Neural crest cell (in vitro differentiated cells): ENCODE results near the gene ST14. TPM values are rescaled to one million over a fixed set of nuclear protein-coding genes. Genes with fewer than 3 reads are reported as not detected.
"Not testable (repeated sequence)": the region's sequence is repeated elsewhere in the genome, so short reads cannot be mapped to it uniquely, and the experiment has no call there.

Experiments used
- DNase-seq: peaks from one replicate; pipeline ENCODE4 v3.0.0; 2021; ENCODE audit warnings: low read depth, mixed read lengths, low spot score
- H3K27ac Mint-ChIP-seq: one replicate; pipeline ENCODE4 v1.8.0; 2021; ENCODE audit warnings: mild to moderate bottlenecking, mixed read lengths; ENCODE audit not compliant: unreplicated experiment
- H3K27me3 Mint-ChIP-seq: 2 replicates; pipeline ENCODE4 v1.8.0; 2021; ENCODE audit warnings: low read depth, mild to moderate bottlenecking, mixed read lengths
- H3K36me3 Mint-ChIP-seq: 2 replicates; pipeline ENCODE4 v1.8.0; 2021; ENCODE audit warnings: low read depth, mild to moderate bottlenecking, mixed read lengths
- H3K4me1 Mint-ChIP-seq: 2 replicates; pipeline ENCODE4 v1.8.0; 2021; ENCODE audit warnings: mixed read lengths
- H3K4me3 Mint-ChIP-seq: one replicate; pipeline ENCODE4 v1.8.0; 2021; ENCODE audit warnings: mild to moderate bottlenecking, mixed read lengths
- H3K9me3 Mint-ChIP-seq: 2 replicates; pipeline ENCODE4 v1.8.0; 2021; ENCODE audit warnings: mixed read lengths
- total RNA-seq: library from RNA; stranded (reverse); gene quantifications from 2 replicates; pipeline ENCODE4 v1.2.1, GENCODE V29; 2021
- TF ChIP-seq, protein P1 (sequence below): fragments of 200-600 bp; sonication (generic); conservative IDR thresholded peaks from 2 replicates; pipeline ENCODE4 v1.5.0; 2021; ENCODE audit warnings: antibody characterized with exemption, mild to moderate bottlenecking

ST14 gene
- total RNA-seq, 1 donor from 2014 or later, result 0.12 TPM

DNA sequence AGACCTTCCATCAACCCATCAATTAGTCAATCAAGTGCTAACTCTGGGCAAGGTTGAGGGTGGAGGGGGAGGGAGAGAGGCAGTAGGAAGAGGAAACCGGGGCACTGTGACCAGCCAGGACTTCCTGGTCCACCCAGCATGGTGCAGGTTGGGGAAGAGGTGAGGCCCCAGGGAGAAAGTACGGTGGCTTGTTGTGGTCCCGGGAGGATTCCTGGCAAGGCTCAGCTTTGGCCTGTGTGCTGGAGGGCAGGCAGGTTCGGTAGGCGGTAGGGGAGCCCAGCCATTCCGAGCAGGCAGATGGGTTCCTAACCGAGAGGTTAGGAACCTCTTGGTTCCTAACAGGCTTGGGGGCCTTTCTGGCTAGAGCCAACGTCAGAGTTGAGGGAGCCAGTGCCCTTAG lies 10.8 kb downstream of the ST14 start:
- TF ChIP-seq, protein P1, sequence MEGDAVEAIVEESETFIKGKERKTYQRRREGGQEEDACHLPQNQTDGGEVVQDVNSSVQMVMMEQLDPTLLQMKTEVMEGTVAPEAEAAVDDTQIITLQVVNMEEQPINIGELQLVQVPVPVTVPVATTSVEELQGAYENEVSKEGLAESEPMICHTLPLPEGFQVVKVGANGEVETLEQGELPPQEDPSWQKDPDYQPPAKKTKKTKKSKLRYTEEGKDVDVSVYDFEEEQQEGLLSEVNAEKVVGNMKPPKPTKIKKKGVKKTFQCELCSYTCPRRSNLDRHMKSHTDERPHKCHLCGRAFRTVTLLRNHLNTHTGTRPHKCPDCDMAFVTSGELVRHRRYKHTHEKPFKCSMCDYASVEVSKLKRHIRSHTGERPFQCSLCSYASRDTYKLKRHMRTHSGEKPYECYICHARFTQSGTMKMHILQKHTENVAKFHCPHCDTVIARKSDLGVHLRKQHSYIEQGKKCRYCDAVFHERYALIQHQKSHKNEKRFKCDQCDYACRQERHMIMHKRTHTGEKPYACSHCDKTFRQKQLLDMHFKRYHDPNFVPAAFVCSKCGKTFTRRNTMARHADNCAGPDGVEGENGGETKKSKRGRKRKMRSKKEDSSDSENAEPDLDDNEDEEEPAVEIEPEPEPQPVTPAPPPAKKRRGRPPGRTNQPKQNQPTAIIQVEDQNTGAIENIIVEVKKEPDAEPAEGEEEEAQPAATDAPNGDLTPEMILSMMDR, result no peak
- H3K27me3 Mint-ChIP-seq, result peaks cover 11% of the 10 kb centered on the region
- H3K27ac Mint-ChIP-seq, result no peak overlapping the region
- DNase-seq, result no peak
- no peak overlapping the region for H3K4me3 Mint-ChIP-seq
- no peaks in the 10 kb centered on the region for H3K36me3 Mint-ChIP-seq
- no peaks in the 10 kb centered on the region for H3K9me3 Mint-ChIP-seq
- no peaks in the 10 kb centered on the region for H3K4me1 Mint-ChIP-seq

DNA sequence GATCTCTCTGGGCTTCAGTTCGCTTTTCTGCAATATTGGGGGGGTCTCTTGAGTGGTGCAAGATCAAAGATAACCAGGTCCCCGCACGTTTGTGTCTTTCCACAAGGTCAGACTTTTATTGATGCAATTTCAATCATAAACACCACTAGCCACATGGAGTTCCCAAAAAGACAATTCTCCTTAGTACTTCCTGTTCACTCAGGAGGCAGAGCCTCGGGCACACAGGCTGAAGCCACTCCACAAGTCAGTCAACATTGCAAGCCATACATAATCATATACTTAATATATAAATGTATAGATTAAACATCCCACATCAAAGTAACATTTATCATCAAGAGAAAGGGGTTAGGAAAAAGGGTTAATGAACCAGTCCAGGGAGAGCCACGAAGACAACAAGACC lies 12.0 kb downstream of the ST14 start:
- no peaks in the 10 kb centered on the region for H3K4me1 Mint-ChIP-seq
- TF ChIP-seq, protein P1, result no peak
- no peak overlapping the region for H3K27ac Mint-ChIP-seq
- H3K36me3 Mint-ChIP-seq, result no peaks in the 10 kb centered on the region
- H3K9me3 Mint-ChIP-seq, result no peaks in the 10 kb centered on the region
- peaks cover 4% of the 10 kb centered on the region for H3K27me3 Mint-ChIP-seq
- no peak overlapping the region for H3K4me3 Mint-ChIP-seq
- DNase-seq, result no peak

DNA sequence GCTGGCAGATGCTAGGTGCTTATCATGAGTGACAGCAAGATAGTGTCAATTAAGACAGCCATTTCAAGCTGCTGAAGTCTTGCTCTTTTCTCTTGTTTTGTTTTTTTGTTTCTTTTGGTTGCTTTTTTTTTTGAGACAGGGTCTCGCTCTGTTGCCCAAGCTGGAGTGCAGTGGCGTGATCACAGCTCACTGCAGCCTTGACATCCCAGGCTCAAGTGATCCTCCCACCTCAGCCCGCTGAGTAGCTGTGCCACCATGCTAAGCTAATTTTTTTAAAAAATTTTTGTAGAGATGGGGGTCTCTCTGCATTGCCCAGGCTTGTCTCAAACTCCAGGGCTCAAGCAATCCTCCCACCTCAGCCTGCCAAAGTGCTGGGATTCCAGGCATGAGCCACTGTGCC lies 12.4 kb downstream of the ST14 start:
- not testable (repeated sequence) for H3K4me3 Mint-ChIP-seq, H3K36me3 Mint-ChIP-seq, H3K4me1 Mint-ChIP-seq, H3K27me3 Mint-ChIP-seq, H3K9me3 Mint-ChIP-seq, H3K27ac Mint-ChIP-seq, DNase-seq

DNA sequence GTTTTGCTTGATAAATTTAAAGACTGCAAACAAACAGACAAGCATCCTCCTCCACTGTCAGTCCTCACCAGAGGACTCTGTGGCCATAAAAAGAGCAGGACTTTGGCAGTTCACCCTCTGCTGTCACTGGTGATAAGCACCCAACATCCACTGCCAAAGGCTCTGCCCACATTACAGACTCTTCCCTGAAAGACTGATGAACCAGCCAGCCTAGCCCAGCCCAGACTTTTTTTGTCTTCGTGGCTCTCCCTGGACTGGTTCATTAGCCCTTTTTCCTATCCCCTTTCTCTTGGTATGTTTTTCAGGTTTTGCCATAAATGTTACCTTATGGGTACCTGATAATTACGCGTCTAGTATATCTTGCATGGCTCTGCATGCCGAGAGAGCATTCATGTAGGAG lies 15.1 kb downstream of the ST14 start:
- no peaks in the 10 kb centered on the region for H3K36me3 Mint-ChIP-seq
- H3K4me3 Mint-ChIP-seq, result no peak overlapping the region
- no peaks in the 10 kb centered on the region for H3K4me1 Mint-ChIP-seq
- H3K9me3 Mint-ChIP-seq, result no peaks in the 10 kb centered on the region
- H3K27me3 Mint-ChIP-seq, result no peaks in the 10 kb centered on the region
- DNase-seq, result no peak
- H3K27ac Mint-ChIP-seq, result no peak overlapping the region
- TF ChIP-seq, protein P1, result no peak

DNA sequence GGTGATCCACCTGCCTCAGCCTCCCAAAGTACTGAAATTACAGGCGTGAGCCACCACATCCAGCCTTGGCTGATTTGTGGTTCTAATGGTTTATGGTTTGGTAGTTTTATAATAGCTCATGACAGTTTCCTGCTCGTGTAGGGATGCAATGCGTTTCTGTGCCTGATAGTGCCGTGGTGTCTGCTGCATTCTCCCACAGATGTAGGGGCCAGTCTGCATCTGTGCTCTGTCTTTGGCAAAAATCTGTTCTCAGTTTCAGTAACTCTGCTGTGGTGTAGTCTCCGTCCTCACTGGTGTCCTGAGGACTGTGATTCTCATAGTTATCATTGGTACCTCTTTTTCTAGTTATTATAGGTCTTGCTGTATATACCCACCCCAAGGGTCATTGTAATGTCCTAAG lies 16.3 kb downstream of the ST14 start:
- no peak for DNase-seq
- H3K36me3 Mint-ChIP-seq, result no peaks in the 10 kb centered on the region
- TF ChIP-seq, protein P1, result no peak
- no peak overlapping the region for H3K4me3 Mint-ChIP-seq
- peaks cover 7% of the 10 kb centered on the region for H3K4me1 Mint-ChIP-seq
- no peaks in the 10 kb centered on the region for H3K9me3 Mint-ChIP-seq
- H3K27me3 Mint-ChIP-seq, result no peaks in the 10 kb centered on the region
- peak overlapping the region; percentile 88 for H3K27ac Mint-ChIP-seq

DNA sequence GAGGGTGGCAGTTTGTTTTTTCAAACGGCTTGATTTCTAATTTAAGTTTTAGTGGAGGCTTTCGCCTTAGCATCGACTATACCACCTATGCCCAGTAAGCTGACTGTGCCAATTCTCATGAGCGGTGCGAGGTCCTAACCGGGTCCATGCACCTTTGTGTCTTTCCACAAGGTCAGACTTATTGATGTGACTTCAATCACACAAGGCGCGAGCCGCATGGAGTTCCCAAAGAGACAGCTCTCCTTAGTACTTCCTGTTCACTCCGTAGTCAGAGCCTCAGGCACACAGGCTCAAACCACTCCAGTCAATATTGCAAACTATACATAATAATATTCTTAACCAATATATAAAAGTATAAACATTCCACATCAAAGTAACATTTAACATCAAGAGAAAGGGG lies 18.2 kb downstream of the ST14 start:
- peaks cover 7% of the 10 kb centered on the region for H3K4me1 Mint-ChIP-seq
- no peak for DNase-seq
- H3K36me3 Mint-ChIP-seq, result no peaks in the 10 kb centered on the region
- no peaks in the 10 kb centered on the region for H3K27me3 Mint-ChIP-seq
- no peaks in the 10 kb centered on the region for H3K9me3 Mint-ChIP-seq
- H3K27ac Mint-ChIP-seq, result no peak overlapping the region
- TF ChIP-seq, protein P1, result no peak
- no peak overlapping the region for H3K4me3 Mint-ChIP-seq
